CD4-positive, alpha-beta T cell treated with Interleukin-2 at 100 ng/mL for 4 hours (primary cell): Measurements from ENCODE around the gene TAAR9.

Source experiments
- DNase-seq: peaks from one replicate; pipeline ENCODE4 v3.0.0-alpha.2; 2020; ENCODE audit warnings: low spot score

The TAAR9 gene

GRCh38 chr6:132537977-132538376 lies at the start of gene TAAR9:
Gene TAAR9 (plus strand): TSS chr6:132538277. CDS start chr6:132538290, 13 bp downstream.
- DNase-seq, result no peak

GRCh38 chr6:132489376-132489775 lies 48.7 kb upstream of the TAAR9 start:
- no peak for DNase-seq

GRCh38 chr6:132490024-132490423 lies 48.1 kb upstream of the TAAR9 start:
- DNase-seq, result no peak

- DNase-seq, result no peak
Observed at GRCh38 chr6:132490478-132491204, 47.4 kb upstream of the TAAR9 start.

- no peak for DNase-seq
Observed at GRCh38 chr6:132491303-132491702, 46.8 kb upstream of the TAAR9 start.

GRCh38 chr6:132491881-132492280 lies 46.2 kb upstream of the TAAR9 start:
- DNase-seq, result no peak

- DNase-seq, result no peak
Observed at GRCh38 chr6:132494954-132495353, 43.1 kb upstream of the TAAR9 start.

GRCh38 chr6:132495604-132496079 lies 42.4 kb upstream of the TAAR9 start:
- DNase-seq, result no peak

- no peak for DNase-seq
Observed at GRCh38 chr6:132496519-132497180, 41.4 kb upstream of the TAAR9 start.

GRCh38 chr6:132498638-132499037 lies 39.4 kb upstream of the TAAR9 start:
- no peak for DNase-seq

GRCh38 chr6:132499757-132500156 lies 38.3 kb upstream of the TAAR9 start:
- DNase-seq, result no peak

- DNase-seq, result no peak
Observed at GRCh38 chr6:132504757-132505156, 33.3 kb upstream of the TAAR9 start.

GRCh38 chr6:132505158-132505557 lies 32.9 kb upstream of the TAAR9 start:
- no peak for DNase-seq

- no peak for DNase-seq
Observed at GRCh38 chr6:132506461-132506860, 31.6 kb upstream of the TAAR9 start.

GRCh38 chr6:132506869-132507808 lies 30.9 kb upstream of the TAAR9 start:
- no peak for DNase-seq

- DNase-seq, result no peak
Observed at GRCh38 chr6:132511210-132511830, 26.8 kb upstream of the TAAR9 start.

GRCh38 chr6:132511831-132512220 lies 26.3 kb upstream of the TAAR9 start:
- no peak for DNase-seq

- DNase-seq, result no peak
Observed at GRCh38 chr6:132512342-132512637, 25.8 kb upstream of the TAAR9 start.

- peak; percentile 90 for DNase-seq
Observed at GRCh38 chr6:132512638-132513632, 25.1 kb upstream of the TAAR9 start, which contains the start of gene STX7. Gene STX7 (minus strand): TSS chr6:132513116. CDS start chr6:132503530, 9,586 bp downstream.

- no peak for DNase-seq
Observed at GRCh38 chr6:132513831-132514545, 24.1 kb upstream of the TAAR9 start.
